Measurements from ENCODE around the gene HIGD2B.
A peak's percentile ranks its signal among the peaks of the same experiment; 100 is the strongest.
"Not testable (repeated sequence)": the region's sequence is repeated elsewhere in the genome, so short reads cannot be mapped to it uniquely, and the experiment has no call there.

HIGD2B gene

GRCh38 chr15:72685925-72686794 lies at the start of gene HIGD2B, which contains the start of gene BBS4:
Gene HIGD2B (minus strand): TSS chr15:72686182. CDS start chr15:72676374, 9,808 bp downstream.
Gene BBS4 (plus strand): TSS chr15:72686207. CDS start chr15:72686228, 21 bp downstream.
- Mint-ChIP-seq H3K9me3 (no peaks in the 10 kb centered on the region), H3K4me3 (peak within 1 kb of the TSS; percentile 98), H3K36me3 (no peaks in the 10 kb centered on the region), H3K27ac (peak within 1 kb of the TSS; percentile 99), H3K4me1 (peaks cover 7% of the 10 kb centered on the region)
- ATAC-seq (peak; percentile 98), DNase-seq (ENCODE audit: low spot score in 2 of 2) (peak; percentile 73 to 93)

GRCh38 chr15:72735111-72735510 lies 49.1 kb upstream of the HIGD2B start:
- DNase-seq (ENCODE audit: low spot score in 2 of 2) (no peak), ATAC-seq (no peak)
- H3K4me1 Mint-ChIP-seq = peaks cover 26% of the 10 kb centered on the region
- H3K27ac Mint-ChIP-seq = no peak overlapping the region
- H3K9me3 Mint-ChIP-seq = no peaks in the 10 kb centered on the region
- H3K36me3 Mint-ChIP-seq = peaks cover 56% of the 10 kb centered on the region
- H3K4me3 Mint-ChIP-seq = no peak overlapping the region

GRCh38 chr15:72733941-72734738 lies 48.2 kb upstream of the HIGD2B start:
- no peaks in the 10 kb centered on the region for H3K9me3 Mint-ChIP-seq
- H3K4me1 Mint-ChIP-seq = peaks cover 16% of the 10 kb centered on the region
- no peak for DNase-seq (ENCODE audit: low spot score in 2 of 2)
- H3K27ac Mint-ChIP-seq = no peak overlapping the region
- no peak overlapping the region for H3K4me3 Mint-ChIP-seq
- peaks cover 47% of the 10 kb centered on the region for H3K36me3 Mint-ChIP-seq
- ATAC-seq = no peak

- no peak overlapping the region for H3K4me3 Mint-ChIP-seq
- peaks cover 42% of the 10 kb centered on the region for H3K36me3 Mint-ChIP-seq
- no peak for DNase-seq (ENCODE audit: low spot score in 2 of 2)
- no peaks in the 10 kb centered on the region for H3K9me3 Mint-ChIP-seq
- ATAC-seq = no peak
- H3K4me1 Mint-ChIP-seq = peaks cover 8% of the 10 kb centered on the region
- no peak overlapping the region for H3K27ac Mint-ChIP-seq
Measured at GRCh38 chr15:72732516-72732915, 46.5 kb upstream of the HIGD2B start.

GRCh38 chr15:72732086-72732485 lies 46.1 kb upstream of the HIGD2B start:
- Mint-ChIP-seq H3K9me3 (no peaks in the 10 kb centered on the region), H3K4me1 (peaks cover 8% of the 10 kb centered on the region), H3K4me3 (no peak overlapping the region), H3K36me3 (peaks cover 38% of the 10 kb centered on the region), H3K27ac (no peak overlapping the region)
- DNase-seq (ENCODE audit: low spot score in 2 of 2) = no peak
- ATAC-seq = no peak

GRCh38 chr15:72728821-72729220 lies 42.8 kb upstream of the HIGD2B start:
- ATAC-seq (no peak), DNase-seq (ENCODE audit: low spot score in 2 of 2) (no peak)
- Mint-ChIP-seq H3K36me3 (peaks cover 22% of the 10 kb centered on the region), H3K4me3 (no peak overlapping the region), H3K9me3 (no peaks in the 10 kb centered on the region), H3K4me1 (peaks cover 4% of the 10 kb centered on the region), H3K27ac (no peak overlapping the region)

- not testable (repeated sequence) for H3K4me3 Mint-ChIP-seq; H3K4me1 Mint-ChIP-seq; DNase-seq (ENCODE audit: low spot score in 2 of 2); ATAC-seq; H3K27ac Mint-ChIP-seq; H3K9me3 Mint-ChIP-seq
- peaks cover 22% of the 10 kb centered on the region for H3K36me3 Mint-ChIP-seq
Measured at GRCh38 chr15:72728249-72728648, 42.3 kb upstream of the HIGD2B start.

GRCh38 chr15:72727154-72727553 lies 41.2 kb upstream of the HIGD2B start:
- Mint-ChIP-seq H3K4me3 (no peak overlapping the region), H3K4me1 (peaks cover 4% of the 10 kb centered on the region), H3K27ac (peak overlapping the region; percentile 20), H3K9me3 (no peaks in the 10 kb centered on the region), H3K36me3 (peaks cover 17% of the 10 kb centered on the region)
- ATAC-seq (no peak), DNase-seq (ENCODE audit: low spot score in 2 of 2) (no peak)

GRCh38 chr15:72725851-72726250 lies 39.9 kb upstream of the HIGD2B start:
- H3K27ac Mint-ChIP-seq; DNase-seq (ENCODE audit: low spot score in 2 of 2); H3K9me3 Mint-ChIP-seq; H3K4me3 Mint-ChIP-seq; H3K4me1 Mint-ChIP-seq; H3K36me3 Mint-ChIP-seq; ATAC-seq: not testable (repeated sequence)

- Mint-ChIP-seq H3K4me1 (peaks cover 4% of the 10 kb centered on the region), H3K4me3 (no peak overlapping the region), H3K27ac (no peak overlapping the region), H3K9me3 (no peaks in the 10 kb centered on the region), H3K36me3 (peaks cover 7% of the 10 kb centered on the region)
- DNase-seq (ENCODE audit: low spot score in 2 of 2) = no peak
- no peak for ATAC-seq
Measured at GRCh38 chr15:72725446-72725845, 39.5 kb upstream of the HIGD2B start.

- ATAC-seq (no peak), DNase-seq (ENCODE audit: low spot score in 2 of 2) (no peak)
- Mint-ChIP-seq H3K27ac (no peak overlapping the region), H3K4me3 (no peak overlapping the region), H3K36me3 (peaks cover 7% of the 10 kb centered on the region), H3K4me1 (peaks cover 4% of the 10 kb centered on the region), H3K9me3 (no peaks in the 10 kb centered on the region)
Measured at GRCh38 chr15:72724028-72724427, 38.0 kb upstream of the HIGD2B start.

GRCh38 chr15:72722071-72722696 lies 36.2 kb upstream of the HIGD2B start:
- peaks cover 4% of the 10 kb centered on the region for H3K4me1 Mint-ChIP-seq
- no peaks in the 10 kb centered on the region for H3K9me3 Mint-ChIP-seq
- DNase-seq (ENCODE audit: low spot score in 2 of 2) = peak; percentile 28 to 72
- no peak for ATAC-seq
- no peak overlapping the region for H3K27ac Mint-ChIP-seq
- peaks cover 12% of the 10 kb centered on the region for H3K36me3 Mint-ChIP-seq
- H3K4me3 Mint-ChIP-seq = no peak overlapping the region

- H3K36me3 Mint-ChIP-seq = peaks cover 33% of the 10 kb centered on the region
- DNase-seq (ENCODE audit: low spot score in 2 of 2); H3K9me3 Mint-ChIP-seq; H3K27ac Mint-ChIP-seq; H3K4me3 Mint-ChIP-seq; H3K4me1 Mint-ChIP-seq; ATAC-seq: not testable (repeated sequence)
Measured at GRCh38 chr15:72708551-72709303, 22.7 kb upstream of the HIGD2B start.

GRCh38 chr15:72706266-72706665 lies 20.3 kb upstream of the HIGD2B start:
- ATAC-seq = no peak
- Mint-ChIP-seq H3K4me3 (no peak overlapping the region), H3K4me1 (peaks cover 6% of the 10 kb centered on the region)

GRCh38 chr15:72700076-72700475 lies 14.1 kb upstream of the HIGD2B start:
- DNase-seq (ENCODE audit: low spot score in 2 of 2) (no peak), ATAC-seq (no peak)
- H3K27ac Mint-ChIP-seq = no peak overlapping the region
- no peaks in the 10 kb centered on the region for H3K4me1 Mint-ChIP-seq
- no peaks in the 10 kb centered on the region for H3K9me3 Mint-ChIP-seq
- H3K4me3 Mint-ChIP-seq = no peak overlapping the region
- no peaks in the 10 kb centered on the region for H3K36me3 Mint-ChIP-seq

More at GRCh38 chr15:72706266-72706665, 20.3 kb upstream of the HIGD2B start:
- H3K27ac Mint-ChIP-seq = no peak overlapping the region
- no peak for DNase-seq (ENCODE audit: low spot score in 2 of 2)
- H3K9me3 Mint-ChIP-seq = no peaks in the 10 kb centered on the region
- peaks cover 12% of the 10 kb centered on the region for H3K36me3 Mint-ChIP-seq

Measured in stimulated activated effector memory CD8-positive, alpha-beta T cell treated with anti-CD3 and anti-CD28 coated beads, Interleukin-12 subunit alpha, Interleukin-12 subunit beta, amount 100 ng/mL, for 72 hours (primary cell).